Endothelial cell of umbilical vein (primary cell): Measurements from ENCODE around the gene TRIM67. TPM values are rescaled to one million over a fixed set of nuclear protein-coding genes. Genes with fewer than 3 reads are reported as not detected.

Experiments
- BruUV-seq: library from RNA; stranded (reverse); fragments of 400-500 nt; replicated peaks from 2 replicates; lab custom pipeline; 2021; lab: Mats Ljungman, UMichigan
- CTCF ChIA-PET: fragments of 300-600, 350-600 bp; sonication (Branson Sonifier 250); formaldehyde crosslinking; loops from one replicate; lab custom pipeline; 2021; ENCODE audit warnings: antibody characterized with exemption, inconsistent platforms; lab: Charles Lee
- POLR2A ChIA-PET: fragments of 300-600, 350-600 bp; sonication (Branson Sonifier 250); formaldehyde crosslinking; loops from one replicate; lab custom pipeline; 2021; ENCODE audit warnings: antibody characterized with exemption, inconsistent platforms; lab: Charles Lee
- DNase-seq: peaks from one replicate; pipeline ENCODE4 v3.0.0-alpha.2; 2011; ENCODE audit warnings: low read depth, low spot score
- FAIRE-seq: peaks from 2 replicates; lab custom pipeline; 2011; peaks lifted over from hg19 to GRCh38; lab: Jason Lieb, UNC
- H2AFZ ChIP-seq: 2 replicates; pipeline ENCODE4 v1.6.0; 2012; ENCODE audit warnings: low read depth, low read length, control low read depth, inconsistent platforms
- H3K27ac ChIP-seq: 2 replicates; pipeline ENCODE4 v1.5.1; 2011; ENCODE audit warnings: low read depth, mild to moderate bottlenecking, control low read depth, low read length, moderate library complexity; ENCODE audit not compliant: insufficient read depth
- H3K27me3 ChIP-seq, 2 experiments: 2 replicates each; pipeline versions ENCODE4 v1.6.0 to v1.6.1; 2011; ENCODE audit warnings: low read length in 2 of 2, mixed read lengths in 1 of 2; ENCODE audit not compliant: control insufficient read depth in 2 of 2, insufficient read depth in 2 of 2
- H3K36me3 ChIP-seq, 2 experiments: 2 replicates in 1 of 2; 3 replicates in 1 of 2; pipeline ENCODE4 v1.5.1; 2011; ENCODE audit warnings: low read length in 2 of 2, mild to moderate bottlenecking in 1 of 2, moderate library complexity in 1 of 2; ENCODE audit not compliant: control insufficient read depth in 2 of 2, insufficient read depth in 2 of 2; ENCODE audit errors: extremely low read depth in 1 of 2
- H3K4me1 ChIP-seq: 3 replicates; pipeline ENCODE4 v1.5.1; 2011; ENCODE audit warnings: mild to moderate bottlenecking, low read length; ENCODE audit not compliant: control insufficient read depth, insufficient read depth; ENCODE audit errors: extremely low read depth
- H3K4me2 ChIP-seq: 2 replicates; pipeline ENCODE4 v1.6.1; 2011; ENCODE audit warnings: low read length, control low read depth, mixed read lengths; ENCODE audit not compliant: insufficient read depth
- H3K4me3 ChIP-seq, 3 experiments: fragments of 200-600 bp in 1 of 3; sonication (generic), shearing (Covaris generic) in 1 of 3; replicated peaks in 1 of 3; 2 replicates each; pipeline ENCODE4 v1.5.1; 2011 to 2016; ENCODE audit warnings: control low read depth in 3 of 3, low read length in 3 of 3, mild to moderate bottlenecking in 2 of 3, inconsistent platforms in 1 of 3, low read depth in 1 of 3, moderate library complexity in 1 of 3; ENCODE audit not compliant: insufficient read depth in 1 of 3
- H3K79me2 ChIP-seq: 2 replicates; pipeline ENCODE4 v1.6.0; 2012; ENCODE audit warnings: low read length, inconsistent platforms; ENCODE audit not compliant: control insufficient read depth, insufficient read depth
- H3K9ac ChIP-seq: replicated peaks from 2 replicates; pipeline ENCODE3; 2011; ENCODE audit warnings: low read length, control low read depth; ENCODE audit not compliant: insufficient read depth; ENCODE audit errors: extremely low read depth
- H3K9me1 ChIP-seq: replicated peaks from 3 replicates; pipeline ENCODE4 v1.6.0; 2011; ENCODE audit warnings: mild to moderate bottlenecking, low read length; ENCODE audit not compliant: control insufficient read depth, insufficient read depth; ENCODE audit errors: extremely low read depth
- H3K9me3 ChIP-seq: replicated peaks from 2 replicates; pipeline ENCODE4 v1.5.1; 2012; ENCODE audit warnings: low read length, inconsistent platforms; ENCODE audit not compliant: control insufficient read depth, insufficient read depth
- H4K20me1 ChIP-seq: replicated peaks from 2 replicates; pipeline ENCODE3; 2011; ENCODE audit warnings: mild to moderate bottlenecking, low read length; ENCODE audit not compliant: control insufficient read depth, insufficient read depth; ENCODE audit errors: extremely low read depth
- CTCF ChIP-seq, 2 donors: IDR thresholded peaks; 1 replicate in 1 of 2; 2 replicates in 1 of 2; pipeline ENCODE4 v1.5.1; 2011; ENCODE audit warnings: low read length in 2 of 2, mild to moderate bottlenecking in 2 of 2, moderate library complexity in 2 of 2, control low read depth in 1 of 2, inconsistent platforms in 1 of 2, low read depth in 1 of 2; ENCODE audit not compliant: insufficient read depth in 1 of 2; ENCODE audit errors: extremely low read depth in 1 of 2
- EZH2 ChIP-seq: IDR thresholded peaks from 2 replicates; pipeline ENCODE4 v1.6.1; 2012; ENCODE audit warnings: borderline replicate concordance, low read depth, mild to moderate bottlenecking, moderate library complexity, low read length, inconsistent platforms; ENCODE audit not compliant: severe bottlenecking
- FOS ChIP-seq: IDR thresholded peaks from 2 replicates; pipeline ENCODE4 v1.6.1; 2011; ENCODE audit warnings: mild to moderate bottlenecking, low read length, moderate library complexity, borderline replicate concordance; ENCODE audit not compliant: insufficient read depth
- GATA2 ChIP-seq: IDR thresholded peaks from 2 replicates; pipeline ENCODE4 v1.7.0; 2011; ENCODE audit warnings: low read depth, mild to moderate bottlenecking, moderate library complexity, mixed read lengths, low read length; ENCODE audit not compliant: insufficient read length, insufficient read depth
- JUN ChIP-seq: IDR thresholded peaks from 2 replicates; pipeline ENCODE4 v1.6.1; 2011; ENCODE audit warnings: borderline replicate concordance, low read depth; ENCODE audit not compliant: insufficient read length, insufficient read depth
- MAX ChIP-seq: IDR thresholded peaks from 2 replicates; pipeline ENCODE4 v1.6.1; 2011; ENCODE audit not compliant: insufficient read depth, insufficient read length
- MYC ChIP-seq: IDR thresholded peaks from one replicate; pipeline ENCODE4 v1.6.1; 2011; ENCODE audit warnings: mild to moderate bottlenecking, low read depth, low read length
- POLR2A ChIP-seq: IDR thresholded peaks from 2 replicates; pipeline ENCODE4 v1.6.1; 2012; ENCODE audit warnings: low read depth, mild to moderate bottlenecking, control low read depth, low read length
- POLR2AphosphoS5 ChIP-seq: IDR thresholded peaks from 2 replicates; pipeline ENCODE4 v1.6.1; 2012; ENCODE audit warnings: low read depth, mild to moderate bottlenecking, control low read depth, low read length, moderate library complexity; ENCODE audit not compliant: insufficient read depth
- dilution Hi-C: fragments of 300-500 bp; cut with MboI; formaldehyde crosslinking; loops from one replicate; pipeline ENCODE4 v1.15.0; 2019; ENCODE audit warnings: low sequenced_read_pairs; ENCODE audit not compliant: extremely low pct_ligation_motif_present
- intact Hi-C: fragments of 100-400 bp; cut with micrococcal nuclease; formaldehyde crosslinking; loops from one replicate; pipeline ENCODE4 v1.10.0; 2022
- polyA plus RNA-seq, 4 experiments: library from polyadenylated mRNA; depleted of rRNA in 3 of 4; stranded (reverse) in 3 of 4; unstranded in 1 of 4; fragments of >200 nt; gene quantifications; 2 replicates each; pipeline versions ENCODE4 v1.2.1 to v1.2.3, GENCODE V29; 2011 to 2012; ENCODE audit warnings: missing spikeins in 1 of 4
- total RNA-seq: library from RNA; stranded (reverse); gene quantifications from 2 replicates; pipeline ENCODE4 v1.2.3, GENCODE V29; 2021

Gene TRIM67
- total and polyA plus RNA-seq, 2 donors (not counting 3 experiments of a cell fraction or from before 2014, with no cell fraction given): not detected

GRCh38 chr1:231203259-231204057, 41.6 kb downstream of the TRIM67 start:
- Histone ChIP-seq H3K4me1 (no peaks in the 10 kb centered on the region), H3K79me2 (no peaks in the 10 kb centered on the region), H3K4me3 (no peak overlapping the region), H2AFZ (no peak overlapping the region), H3K9me3 (no peaks in the 10 kb centered on the region), H4K20me1 (no peaks in the 10 kb centered on the region), H3K4me2 (no peak overlapping the region), H3K9ac (no peak overlapping the region), H3K27me3 (no peaks in the 10 kb centered on the region), H3K9me1 (no peaks in the 10 kb centered on the region), H3K27ac (no peak overlapping the region), H3K36me3 (no peaks in the 10 kb centered on the region)
- TF ChIP-seq MYC: no peak
- intact Hi-C loops (no loop called here), dilution Hi-C loops (no loop called here)
- no peak for FAIRE-seq
- POLR2A ChIA-PET: no interaction called here
- no peak for DNase-seq
- CTCF ChIA-PET: no interaction called here
- BruUV-seq: no TSS peak

- dilution Hi-C loops: no loop called here
- H3K4me3 ChIP-seq: no peak overlapping the region
- CTCF ChIA-PET: interaction anchor here (1.3 to 2.3 kb wide), 7 partner anchors 9 to 410 kb away, joined by 3 to 7 read pairs (median 4); no protein-coding TSS in a partner anchor
- no peaks in the 10 kb centered on the region for H3K9me3 ChIP-seq
- H3K9me1 ChIP-seq: no peaks in the 10 kb centered on the region
- H3K27me3 ChIP-seq: no peaks in the 10 kb centered on the region
- no peak overlapping the region for H2AFZ ChIP-seq
- POLR2A ChIA-PET: no interaction called here
- no peak overlapping the region for H3K4me2 ChIP-seq
- H3K79me2 ChIP-seq: no peaks in the 10 kb centered on the region
- no peaks in the 10 kb centered on the region for H4K20me1 ChIP-seq
- H3K27ac ChIP-seq: no peak overlapping the region
- no peaks in the 10 kb centered on the region for H3K36me3 ChIP-seq
- DNase-seq: no peak
- FAIRE-seq: no peak
- no peak for TF ChIP-seq CTCF (IDR thresholded peaks at IDR 0.05; ENCODE audit: extremely low read depth in 1 of 2, insufficient read depth in 1 of 2, low read depth in 1 of 2, low read length in 2 of 2)
- TF ChIP-seq GATA2: no peak
- no peak for TF ChIP-seq MAX
- TF ChIP-seq POLR2AphosphoS5: no peak
- no peak for TF ChIP-seq FOS
- TF ChIP-seq JUN: no peak
- no peak for TF ChIP-seq EZH2
- no peak for TF ChIP-seq POLR2A
- no peak for TF ChIP-seq MYC
- BruUV-seq: no TSS peak
- H3K9ac ChIP-seq: no peak overlapping the region
- peaks cover 2% of the 10 kb centered on the region for H3K4me1 ChIP-seq
- intact Hi-C loops: no loop called here
These were observed 45.0 kb downstream of the TRIM67 start for GRCh38 chr1:231206856-231207255.
